Transverse colon (tissue), 4 donors: ENCODE measurements around the gene RNU1-4.
"Not testable (repeated sequence)": the region's sequence is repeated elsewhere in the genome, so short reads cannot be mapped to it uniquely, and the experiment has no call there.

Source experiments
- CTCF ChIP-seq, 5 experiments: fragments of 200-600 bp in 3 of 5; fragments of 450-650 bp in 2 of 5; sonication (generic) in 3 of 5; IDR thresholded peaks; 1 replicate in 2 of 5; 2 replicates in 3 of 5; pipeline ENCODE4 v1.5.1; 2016 to 2017; ENCODE audit warnings: antibody characterized with exemption in 5 of 5, inconsistent platforms in 3 of 5, mild to moderate bottlenecking in 2 of 5, moderate library complexity in 1 of 5
- POLR2A ChIP-seq: fragments of 450-650 bp; IDR thresholded peaks from one replicate; pipeline ENCODE4 v1.6.1; 2016; ENCODE audit warnings: antibody characterized with exemption, mild to moderate bottlenecking, moderate library complexity
- POLR2AphosphoS5 ChIP-seq, 3 donors: sonication (generic); formaldehyde crosslinking; IDR thresholded peaks; one replicate each; pipeline ENCODE4 v1.6.1; 2016; ENCODE audit warnings: antibody characterized with exemption in 3 of 3

GRCh38 chr1:16776248-16776647 lies 35.9 kb downstream of the RNU1-4 start:
- not testable (repeated sequence) for TF ChIP-seq CTCF (IDR thresholded peaks at IDR 0.05); POLR2AphosphoS5 (IDR thresholded peaks at IDR 0.05); POLR2A
